Adrenal gland (tissue), 12 donors: ENCODE data around the gene ADK. TPM values are rescaled to one million over a fixed set of nuclear protein-coding genes. Genes with fewer than 3 reads are reported as not detected.
A peak's percentile ranks its signal among the peaks of the same experiment; 100 is the strongest.

ENCODE experiments used
- DNase-seq, 7 donors: peaks; one replicate each; pipeline ENCODE4 v3.0.0-alpha.2; 2019 to 2020
- H3K27ac ChIP-seq, 5 donors: fragments of 200-600 bp; sonication (generic) in 4 of 5; 1 replicate in 3 of 5; 2 replicates in 2 of 5; pipeline versions ENCODE4 v1.5.1 to v1.8.0; 2016 to 2020; ENCODE audit warnings: mild to moderate bottlenecking in 1 of 5
- H3K27me3 ChIP-seq: fragments of 200-600 bp; 2 replicates; pipeline ENCODE4 v1.8.0; 2021
- H3K36me3 ChIP-seq, 2 donors: fragments of 200-600 bp; replicated peaks in 1 of 2; 1 replicate in 1 of 2; 2 replicates in 1 of 2; pipeline versions ENCODE4 v1.5.1 to v1.8.0; 2018 to 2022
- H3K4me1 ChIP-seq, 2 donors: fragments of 200-600 bp; replicated peaks in 1 of 2; 1 replicate in 1 of 2; 2 replicates in 1 of 2; pipeline versions ENCODE4 v1.5.1 to v1.8.0; 2018 to 2021
- H3K4me3 ChIP-seq, 4 donors: fragments of 200-600 bp; sonication (generic) in 3 of 4; one replicate each; pipeline ENCODE4 v1.5.1; 2016 to 2018
- H3K9me3 ChIP-seq, 3 donors: fragments of 200-600 bp; sonication (generic) in 1 of 3; replicated peaks in 1 of 3; 1 replicate in 2 of 3; 2 replicates in 1 of 3; pipeline versions ENCODE4 v1.5.1 to v1.8.0; 2016 to 2021
- POLR2A ChIP-seq, 2 donors: fragments of 450-650 bp; IDR thresholded peaks; one replicate each; pipeline ENCODE4 v1.6.1; 2017; ENCODE audit warnings: antibody characterized with exemption in 2 of 2, mild to moderate bottlenecking in 2 of 2, moderate library complexity in 1 of 2
- WGBS, 4 donors: extraction: QIAGEN DNeasy Blood & Tissue Kit in 2 of 4; methylation state at CpG; one replicate each; pipeline versions ENCODE4 v1.1.5 to v1.1.7; 2013 to 2017; 5-methylcytosine and 5-hydroxymethylcytosine counted together
- intact Hi-C, 2 donors: fragments of 100-400 bp; cut with DNase I; formaldehyde crosslinking; loops; one replicate each; pipeline versions ENCODE4 v1.14.1 to v1.15.0; 2022 to 2023
- polyA plus RNA-seq, 3 donors: library from polyadenylated mRNA; stranded (reverse); fragments of 200-250 nt in 2 of 3; fragments of 350-450 nt in 1 of 3; fragmentation: Illumina TruSeq in 1 of 3; extraction: RNeasy Lipid Tissue Mini Kit (QIAGEN cat#74804) in 1 of 3; gene quantifications; one replicate each; pipeline ENCODE4 v1.2.3, GENCODE V29; 2013 to 2014
- total RNA-seq, 9 donors: library from RNA; depleted of rRNA in 4 of 9; stranded (reverse); fragments of >200 nt in 4 of 9; fragments of 120-200 nt in 1 of 9; fragmentation: NEBNext Ultra II Directional in 1 of 9; extraction: Animal tissue kit (Norgen Biotek cat#: 25700) in 1 of 9; gene quantifications; one replicate each; pipeline versions ENCODE4 v1.1.0 to v1.2.4, GENCODE V29; 2013 to 2023
- TF ChIP-seq, protein P1 (sequence below), 6 experiments: fragments of 450-650 bp in 4 of 6; fragments of 200-600 bp in 2 of 6; sonication (generic) in 1 of 6; IDR thresholded peaks; 1 replicate in 5 of 6; 2 replicates in 1 of 6; pipeline versions ENCODE4 v1.5.1 to v1.8.0; 2016 to 2021; ENCODE audit warnings: antibody characterized with exemption in 6 of 6, mild to moderate bottlenecking in 2 of 6, moderate library complexity in 1 of 6
- donor health status: healthy with polysubstance abuse.
- donor health status: Bipolar disorder and iron deficiency.
- donor health status: DM: yes; HTN: yes; CAD: no.
- donor health status: DM: no; HTN: no; CAD: no.
- donor health status: DM: no; HTN: no; CAD: no.
- donor health status: DM: yes; HTN: yes; CAD: no.

ADK gene
- total and polyA plus RNA-seq, 12 donors, result 8.2 to 45.5 (median 22.2) TPM

GRCh38 chr10:74223755-74224529 lies 72.9 kb downstream of the ADK start:
- Histone ChIP-seq H3K27ac (no peak overlapping the region), H3K36me3 (no peaks in the 10 kb centered on the region), H3K9me3 (no peaks in the 10 kb centered on the region), H3K4me1 (peaks cover 10 to 14% of the 10 kb centered on the region in 2 donors), H3K4me3 (no peak overlapping the region), H3K27me3 (no peaks in the 10 kb centered on the region)
- DNase-seq, result no peak
- intact Hi-C loops, result no loop called here
- no peak for TF ChIP-seq POLR2A (IDR thresholded peaks at IDR 0.05)
- 78 to 85% (median 82%) methylated on average over 9 of the region's 9 CpGs for WGBS, 4 donors

DNA sequence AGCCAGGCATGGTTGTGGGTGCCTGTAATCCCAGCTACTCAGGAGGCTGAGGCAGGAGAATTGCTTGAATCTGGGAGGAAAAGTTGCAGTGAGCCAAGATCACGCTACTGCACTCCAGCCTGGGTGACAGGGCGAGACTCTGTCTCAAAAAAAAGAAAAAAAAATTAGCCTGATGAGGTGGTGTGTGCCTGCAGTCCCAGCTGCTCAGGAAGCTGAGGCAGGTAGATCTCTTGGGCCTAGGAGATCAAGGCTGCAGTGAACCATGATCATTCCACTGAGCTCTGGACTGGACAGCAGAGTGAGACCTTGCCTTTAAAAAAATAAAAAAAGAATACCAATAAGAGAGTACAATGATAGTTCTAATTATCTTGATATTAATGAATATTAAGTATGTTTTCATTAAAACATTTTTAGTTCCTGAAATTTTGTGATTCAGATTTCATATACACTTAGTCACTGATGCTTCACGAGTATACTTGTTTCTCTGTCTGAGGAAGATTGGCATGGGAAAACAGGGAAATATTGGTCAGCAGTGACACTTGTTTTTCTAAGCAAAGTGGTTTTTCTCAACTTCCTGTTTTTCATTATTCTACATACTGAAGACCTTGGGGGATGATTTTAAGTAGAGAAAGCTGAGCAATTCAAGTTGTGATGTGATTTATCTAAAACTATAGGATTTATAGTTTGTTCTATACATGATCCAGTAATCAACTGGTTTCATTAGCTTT lies 76.8 kb downstream of the ADK start:
- no peak for DNase-seq
- TF ChIP-seq POLR2A (IDR thresholded peaks at IDR 0.05), result no peak
- TF ChIP-seq, protein P1, sequence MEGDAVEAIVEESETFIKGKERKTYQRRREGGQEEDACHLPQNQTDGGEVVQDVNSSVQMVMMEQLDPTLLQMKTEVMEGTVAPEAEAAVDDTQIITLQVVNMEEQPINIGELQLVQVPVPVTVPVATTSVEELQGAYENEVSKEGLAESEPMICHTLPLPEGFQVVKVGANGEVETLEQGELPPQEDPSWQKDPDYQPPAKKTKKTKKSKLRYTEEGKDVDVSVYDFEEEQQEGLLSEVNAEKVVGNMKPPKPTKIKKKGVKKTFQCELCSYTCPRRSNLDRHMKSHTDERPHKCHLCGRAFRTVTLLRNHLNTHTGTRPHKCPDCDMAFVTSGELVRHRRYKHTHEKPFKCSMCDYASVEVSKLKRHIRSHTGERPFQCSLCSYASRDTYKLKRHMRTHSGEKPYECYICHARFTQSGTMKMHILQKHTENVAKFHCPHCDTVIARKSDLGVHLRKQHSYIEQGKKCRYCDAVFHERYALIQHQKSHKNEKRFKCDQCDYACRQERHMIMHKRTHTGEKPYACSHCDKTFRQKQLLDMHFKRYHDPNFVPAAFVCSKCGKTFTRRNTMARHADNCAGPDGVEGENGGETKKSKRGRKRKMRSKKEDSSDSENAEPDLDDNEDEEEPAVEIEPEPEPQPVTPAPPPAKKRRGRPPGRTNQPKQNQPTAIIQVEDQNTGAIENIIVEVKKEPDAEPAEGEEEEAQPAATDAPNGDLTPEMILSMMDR (IDR thresholded peaks at IDR 0.05), result no peak
- H3K9me3 ChIP-seq, result no peaks in the 10 kb centered on the region
- intact Hi-C loops, result no loop called here
- no peaks in the 10 kb centered on the region for H3K27me3 ChIP-seq
- H3K27ac ChIP-seq, result no peak overlapping the region
- no peaks in the 10 kb centered on the region for H3K36me3 ChIP-seq
- H3K4me3 ChIP-seq, result no peak overlapping the region
- 65 to 67% (median 67%) methylated on average over 3 of the region's 3 CpGs for WGBS, 4 donors
- H3K4me1 ChIP-seq, result peaks cover 13 to 26% of the 10 kb centered on the region in 2 donors

- WGBS, 4 donors, result 47 to 60% (median 54%) methylated on average over 2 of the region's 2 CpGs
Observed at GRCh38 chr10:74231375-74231774, 80.4 kb downstream of the ADK start.

DNA sequence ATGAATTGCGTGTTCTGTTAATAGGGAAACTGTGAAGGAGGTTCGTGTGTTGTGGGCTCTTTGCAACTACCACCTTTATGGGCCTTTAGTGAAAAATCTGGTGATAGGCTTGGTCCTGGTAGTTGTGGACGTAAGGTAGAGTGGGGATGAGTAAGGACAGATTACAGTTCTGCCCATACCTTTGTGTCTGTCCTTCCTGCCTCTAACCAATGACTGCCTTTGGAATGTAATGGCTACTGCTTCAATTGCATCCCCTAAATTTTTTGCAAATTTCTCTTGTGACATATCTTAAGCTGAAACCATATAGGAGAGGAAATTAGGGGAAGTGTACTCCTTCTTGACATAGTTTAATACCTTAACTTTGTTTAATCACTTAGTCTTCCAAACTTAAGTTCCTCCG lies 82.3 kb downstream of the ADK start:
- Histone ChIP-seq H3K36me3 (no peaks in the 10 kb centered on the region), H3K9me3 (no peaks in the 10 kb centered on the region), H3K4me3 (no peak overlapping the region), H3K27me3 (no peaks in the 10 kb centered on the region), H3K4me1 (peaks cover 6 to 21% of the 10 kb centered on the region in 2 donors), H3K27ac (no peak overlapping the region)
- DNase-seq, result no peak
- TF ChIP-seq POLR2A (IDR thresholded peaks at IDR 0.05), result no peak
- TF ChIP-seq, protein P1 (IDR thresholded peaks at IDR 0.05), result no peak
- WGBS, 4 donors, result 91 to 97% (median 96%) methylated on average over 4 of the region's 4 CpGs
- intact Hi-C loops, result no loop called here

More at GRCh38 chr10:74231375-74231774, 80.4 kb downstream of the ADK start:
- Histone ChIP-seq H3K4me1 (peaks cover 13 to 26% of the 10 kb centered on the region in 2 donors), H3K27me3 (no peaks in the 10 kb centered on the region), H3K9me3 (no peaks in the 10 kb centered on the region), H3K27ac (peak overlapping the region in 1 of 5 donors; percentile 22), H3K4me3 (no peak overlapping the region), H3K36me3 (no peaks in the 10 kb centered on the region)
- TF ChIP-seq POLR2A (IDR thresholded peaks at IDR 0.05), result no peak
- TF ChIP-seq, protein P1 (IDR thresholded peaks at IDR 0.05), result no peak
- DNase-seq, result peak; percentile 53 to 81 (median 75)
- intact Hi-C loops, result no loop called here
